Activated naive CD4-positive, alpha-beta T cell treated with anti-CD3 and anti-CD28 coated beads for 36 hours (primary cell): ENCODE measurements around the gene ISYNA1. TPM values are rescaled to one million over a fixed set of nuclear protein-coding genes. Genes with fewer than 3 reads are reported as not detected.

ENCODE experiments used
- microRNA-seq: library from miRNA; unstranded; fragments of <30 nt; microRNA quantifications from one replicate; pipeline ENCODE4 v1.2.0, GENCODE V29; 2022; ENCODE audit warnings: borderline microRNAs expressed, borderline replicate concordance
- total RNA-seq, 2 experiments: library from RNA; stranded (reverse); gene quantifications; one replicate each; pipeline ENCODE4 v1.2.3, GENCODE V29; 2021

The ISYNA1 gene
- total RNA-seq, 2 experiments from 2014 or later: 12.3 to 14.3 TPM

Small RNA genes within 50 kb of the gene (microRNA-seq; reads per million reads assigned to microRNA genes)
- not detected for gene MIR3189

Other genes starting within 250 kb of the ISYNA1 start
- gene MPV17L2, start 244.9 kb downstream of the ISYNA1 start, total RNA-seq: 1 to 10 TPM; 6.3 to 6.5 TPM
- 1 to 10 TPM; 3.8 to 6.0 TPM for gene RAB3A, start 234.1 kb downstream of the ISYNA1 start, total RNA-seq
- under 1 TPM in 1 of 2 experiments, not detected in 1; 0.10 TPM for gene PDE4C, start 211.7 kb downstream of the ISYNA1 start, total RNA-seq
- gene IQCN, start 163.7 kb downstream of the ISYNA1 start, total RNA-seq: under 1 TPM in 1 of 2 experiments, not detected in 1; 0.19 TPM
- gene JUND, start 156.5 kb downstream of the ISYNA1 start, total RNA-seq: 100 to 1,000 TPM in 1 of 2 experiments, 10 to 100 TPM in 1; 87.9 to 105 TPM
- 100 to 1,000 TPM; 439 to 451 TPM for gene LSM4, start 115.1 kb downstream of the ISYNA1 start, total RNA-seq
- 10 to 100 TPM; 14.4 to 15.6 TPM for gene PGPEP1, start 97.5 kb downstream of the ISYNA1 start, total RNA-seq
- gene GDF15, start 52.0 kb downstream of the ISYNA1 start, total RNA-seq: under 1 TPM in 1 of 2 experiments, not detected in 1; 0.20 TPM
- not detected for gene LRRC25, start 40.5 kb downstream of the ISYNA1 start, total RNA-seq
- 10 to 100 TPM; 62.6 to 71.4 TPM for gene SSBP4, start 18.7 kb downstream of the ISYNA1 start, total RNA-seq
- 10 to 100 TPM; 14.1 TPM for gene ELL, start 83.9 kb upstream of the ISYNA1 start, total RNA-seq
- gene FKBP8, start 105.4 kb upstream of the ISYNA1 start, total RNA-seq: 100 to 1,000 TPM; 161 to 163 TPM
- gene KXD1, start 119.7 kb upstream of the ISYNA1 start, total RNA-seq: 10 to 100 TPM; 86.7 TPM
- gene UBA52, start 133.7 kb upstream of the ISYNA1 start, total RNA-seq: 1,000 to 10,000 TPM; 1,997 to 2,122 TPM
- gene REX1BD, start 150.7 kb upstream of the ISYNA1 start, total RNA-seq: 10 to 100 TPM; 62.9 to 68.5 TPM
- not detected for gene CRLF1, start 168.7 kb upstream of the ISYNA1 start, total RNA-seq
- gene TMEM59L, start 174.7 kb upstream of the ISYNA1 start, total RNA-seq: under 1 TPM; 0.21 to 0.40 TPM
- gene KLHL26, start 198.9 kb upstream of the ISYNA1 start, total RNA-seq: 10 to 100 TPM in 1 of 2 experiments, 1 to 10 TPM in 1; 8.9 to 12.0 TPM
- 1 to 10 TPM; 4.0 to 4.2 TPM for gene CRTC1, start 245.5 kb upstream of the ISYNA1 start, total RNA-seq